Measurements from ENCODE around the gene PC. TPM values are rescaled to one million over a fixed set of nuclear protein-coding genes. Genes with fewer than 3 reads are reported as not detected.
"Not testable (repeated sequence)": the region's sequence is repeated elsewhere in the genome, so short reads cannot be mapped to it uniquely, and the experiment has no call there.

The PC gene
- total RNA-seq, 1 donor from 2014 or later, result 45.9 TPM

DNA sequence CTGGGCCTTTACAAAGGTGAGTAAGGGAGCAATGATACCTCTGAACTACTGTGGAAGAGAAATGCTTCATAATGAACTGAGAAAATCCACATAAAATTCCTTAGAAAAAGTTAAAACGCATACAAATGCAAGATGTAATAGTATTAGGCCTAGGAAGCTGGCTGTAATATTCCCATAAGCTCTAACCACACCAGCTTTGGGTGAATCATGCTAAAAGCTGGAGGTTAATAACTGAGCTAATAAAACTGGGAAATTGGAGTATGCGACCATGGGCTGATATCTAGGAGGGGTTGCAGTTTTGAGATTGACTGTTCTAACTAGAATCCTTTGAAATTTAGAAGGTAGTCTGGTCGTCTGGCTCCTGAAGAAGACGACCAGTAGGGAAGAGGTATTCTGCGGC, 143.5 kb downstream of the PC start:
- Histone ChIP-seq H3K36me3 (ENCODE audit: control insufficient read depth in 3 of 3, insufficient read depth in 3 of 3, low read length in 3 of 3) (no peaks in the 10 kb centered on the region), H3K27me3 (ENCODE audit: control insufficient read depth in 3 of 3, insufficient read depth in 3 of 3, low read length in 3 of 3) (no peaks in the 10 kb centered on the region), H3K9me3 (ENCODE audit: control insufficient read depth in 3 of 3, low read length in 3 of 3) (no peaks in the 10 kb centered on the region), H3K4me1 (ENCODE audit: control insufficient read depth in 3 of 3, insufficient read depth in 3 of 3, low read length in 3 of 3) (no peaks in the 10 kb centered on the region), H3K9ac (ENCODE audit: low read depth in 1 of 3, low read length in 3 of 3) (no peak overlapping the region), H3K4me3 (ENCODE audit: low read length in 3 of 3) (no peak overlapping the region), H3K27ac (ENCODE audit: low read depth, low read length) (no peak overlapping the region)

DNA sequence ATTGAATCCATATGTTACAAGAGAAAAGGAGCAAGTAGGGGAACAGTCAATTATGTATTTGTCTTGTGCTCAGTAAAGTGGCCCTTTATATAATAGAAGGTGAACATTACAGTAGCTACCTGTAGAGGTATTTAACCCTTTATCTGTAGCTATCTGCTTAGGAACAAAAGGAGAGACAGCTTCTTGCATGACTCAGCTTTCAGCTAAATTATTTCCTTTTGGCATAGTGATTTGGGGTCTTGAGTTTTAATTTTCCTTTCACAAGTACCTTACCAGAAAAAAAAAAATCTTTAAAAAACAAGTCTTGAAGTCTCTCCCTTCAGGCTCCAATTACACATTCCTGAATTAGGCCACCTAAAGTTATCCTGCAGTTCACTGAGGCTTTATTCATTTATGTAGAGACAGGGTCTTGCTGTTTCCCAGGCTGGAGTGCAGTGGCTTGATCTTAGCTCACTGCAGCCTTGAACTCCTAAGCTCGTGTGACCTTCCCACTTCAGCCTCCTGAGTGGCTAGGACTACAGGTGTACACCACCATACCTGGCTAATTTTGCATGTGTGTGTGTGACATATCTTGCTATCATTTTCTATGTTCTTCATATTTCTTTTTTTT, 147.5 kb downstream of the PC start:
- H3K9ac ChIP-seq (ENCODE audit: low read depth in 1 of 3, low read length in 3 of 3), result no peak overlapping the region
- H3K4me3 ChIP-seq (ENCODE audit: low read length in 3 of 3), result no peak overlapping the region
- H3K36me3 ChIP-seq (ENCODE audit: control insufficient read depth in 3 of 3, insufficient read depth in 3 of 3, low read length in 3 of 3), result no peaks in the 10 kb centered on the region
- no peaks in the 10 kb centered on the region for H3K4me1 ChIP-seq (ENCODE audit: control insufficient read depth in 3 of 3, insufficient read depth in 3 of 3, low read length in 3 of 3)
- H3K9me3 ChIP-seq (ENCODE audit: control insufficient read depth in 3 of 3, low read length in 3 of 3), result no peaks in the 10 kb centered on the region
- H3K27ac ChIP-seq (ENCODE audit: low read depth, low read length), result no peak overlapping the region
- no peaks in the 10 kb centered on the region for H3K27me3 ChIP-seq (ENCODE audit: control insufficient read depth in 3 of 3, insufficient read depth in 3 of 3, low read length in 3 of 3)

GRCh38 chr11:66809592-66809991, 148.6 kb downstream of the PC start:
- Histone ChIP-seq H3K27ac (ENCODE audit: low read depth, low read length) (no peak overlapping the region), H3K36me3 (ENCODE audit: control insufficient read depth in 3 of 3, insufficient read depth in 3 of 3, low read length in 3 of 3) (no peaks in the 10 kb centered on the region), H3K27me3 (ENCODE audit: control insufficient read depth in 3 of 3, insufficient read depth in 3 of 3, low read length in 3 of 3) (no peaks in the 10 kb centered on the region), H3K4me1 (ENCODE audit: control insufficient read depth in 3 of 3, insufficient read depth in 3 of 3, low read length in 3 of 3) (no peaks in the 10 kb centered on the region), H3K4me3 (ENCODE audit: low read length in 3 of 3) (no peak overlapping the region), H3K9me3 (ENCODE audit: control insufficient read depth in 3 of 3, low read length in 3 of 3) (no peaks in the 10 kb centered on the region), H3K9ac (ENCODE audit: low read depth in 1 of 3, low read length in 3 of 3) (no peak overlapping the region)

DNA sequence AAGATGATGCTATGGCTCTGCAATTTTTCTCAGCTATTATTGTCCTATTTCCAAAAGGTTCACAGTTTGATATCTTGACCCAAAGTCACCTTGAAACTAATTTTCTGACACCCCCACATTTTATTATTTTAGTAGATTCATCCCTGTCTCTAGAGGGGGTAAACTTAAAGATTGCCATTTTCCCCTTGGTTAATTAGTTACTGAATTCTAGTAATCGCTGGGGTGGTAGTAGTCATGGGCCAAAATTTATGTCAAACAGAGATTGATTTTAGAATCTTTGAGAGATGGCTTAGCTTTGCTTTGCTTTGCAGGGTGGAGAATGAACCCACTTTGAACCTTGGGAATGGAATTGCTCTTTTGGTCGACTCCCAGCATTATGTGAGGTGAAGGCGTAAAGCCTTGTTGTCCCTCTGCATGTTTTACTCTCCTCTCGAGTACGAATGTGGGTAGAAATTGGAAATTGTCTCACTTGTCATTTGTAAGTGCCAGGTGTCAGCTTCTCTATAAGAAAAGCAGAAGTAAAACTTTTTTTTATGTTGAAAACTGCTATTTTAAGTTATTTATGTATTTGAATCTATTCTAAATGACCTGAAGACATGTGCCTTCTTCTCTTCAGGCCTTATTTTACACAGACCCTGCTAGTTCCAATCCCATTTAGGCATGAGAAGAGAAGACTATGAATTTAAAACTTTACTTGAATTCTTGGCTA, 157.3 kb downstream of the PC start:
- Histone ChIP-seq H3K9me3 (ENCODE audit: control insufficient read depth in 3 of 3, low read length in 3 of 3) (no peaks in the 10 kb centered on the region), H3K27me3 (ENCODE audit: control insufficient read depth in 3 of 3, insufficient read depth in 3 of 3, low read length in 3 of 3) (no peaks in the 10 kb centered on the region), H3K4me1 (ENCODE audit: control insufficient read depth in 3 of 3, insufficient read depth in 3 of 3, low read length in 3 of 3) (no peaks in the 10 kb centered on the region), H3K4me3 (ENCODE audit: low read length in 3 of 3) (no peak overlapping the region), H3K9ac (ENCODE audit: low read depth in 1 of 3, low read length in 3 of 3) (no peak overlapping the region), H3K27ac (ENCODE audit: low read depth, low read length) (no peak overlapping the region), H3K36me3 (ENCODE audit: control insufficient read depth in 3 of 3, insufficient read depth in 3 of 3, low read length in 3 of 3) (no peaks in the 10 kb centered on the region)

DNA sequence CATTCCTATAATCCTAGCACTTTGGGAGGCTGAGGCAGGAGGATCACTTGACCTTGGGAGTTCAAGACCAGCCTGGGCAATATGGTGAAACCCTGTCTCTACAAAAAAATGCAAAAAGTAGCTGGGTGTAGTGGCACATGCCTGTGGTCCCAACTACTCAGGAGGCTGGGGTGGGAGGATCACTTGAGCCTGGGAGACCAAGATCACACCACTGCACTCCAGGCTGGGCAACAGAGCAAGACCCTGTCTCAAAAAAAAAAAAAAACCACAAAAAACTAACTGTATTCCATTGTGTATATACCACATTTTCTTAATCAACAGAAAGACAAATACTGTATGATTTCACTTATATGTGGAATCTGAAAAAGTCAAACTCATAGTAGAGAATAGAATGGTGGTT, 158.4 kb downstream of the PC start:
- not testable (repeated sequence) for H3K4me3 ChIP-seq (ENCODE audit: low read length in 3 of 3); H3K27ac ChIP-seq (ENCODE audit: low read depth, low read length); H3K4me1 ChIP-seq (ENCODE audit: control insufficient read depth in 3 of 3, insufficient read depth in 3 of 3, low read length in 3 of 3); H3K27me3 ChIP-seq (ENCODE audit: control insufficient read depth in 3 of 3, insufficient read depth in 3 of 3, low read length in 3 of 3); H3K36me3 ChIP-seq (ENCODE audit: control insufficient read depth in 3 of 3, insufficient read depth in 3 of 3, low read length in 3 of 3); H3K9me3 ChIP-seq (ENCODE audit: control insufficient read depth in 3 of 3, low read length in 3 of 3); H3K9ac ChIP-seq (ENCODE audit: low read depth in 1 of 3, low read length in 3 of 3)

Small RNA genes within 50 kb of the gene (small RNA-seq; reads per million reads assigned to genes)
- 0.14 reads per million for gene MIR3163
- not detected for gene RNU7-23P

Other genes with a start within 250 kb of the PC start
- 11.5 TPM for gene SPTBN2, start 229.2 kb downstream of the PC start, total RNA-seq
- gene RCE1, start 114.9 kb downstream of the PC start, total RNA-seq, result 14.1 TPM
- 12.0 TPM for gene LRFN4, start 101.3 kb downstream of the PC start, total RNA-seq
- not detected for gene C11orf86, start 16.9 kb upstream of the PC start, total RNA-seq
- not detected for gene SYT12, start 64.8 kb upstream of the PC start, total RNA-seq
- 7.8 TPM for gene RHOD, start 98.5 kb upstream of the PC start, total RNA-seq
- 43.8 TPM for gene KDM2A, start 160.9 kb upstream of the PC start, total RNA-seq